ENCODE results near the gene PTPN1.

DNA sequence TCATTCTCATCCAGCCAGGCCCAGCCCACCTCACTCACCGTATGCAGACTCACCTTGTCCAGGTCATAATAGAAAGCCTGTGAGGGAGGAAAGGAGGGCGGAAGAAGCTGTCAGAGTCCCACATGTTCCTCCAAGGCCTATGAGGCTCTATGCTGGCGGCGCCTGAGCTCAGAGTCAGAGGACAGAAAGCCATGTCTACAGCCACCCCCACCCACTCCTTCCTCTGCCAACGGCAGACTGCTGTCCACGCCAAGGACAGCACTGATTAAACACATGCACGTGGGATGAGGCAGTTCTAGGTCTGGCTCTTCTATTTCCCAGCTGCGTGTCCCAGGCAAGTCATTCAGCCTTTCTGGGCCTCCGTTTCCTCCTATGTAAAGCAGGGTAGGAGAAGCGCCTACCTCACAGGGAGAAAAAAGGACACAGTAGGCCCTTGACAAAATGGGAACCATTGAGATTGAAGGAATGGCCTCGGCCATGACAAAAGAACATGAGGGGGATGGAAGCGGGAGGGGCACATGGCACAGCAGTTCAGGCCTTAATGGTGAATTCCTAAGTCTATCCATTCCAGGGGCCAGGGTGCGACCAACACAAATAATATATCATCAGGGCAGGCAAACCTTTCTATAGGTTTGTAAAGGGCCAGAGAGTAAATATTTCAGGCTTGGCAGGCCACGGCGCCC lies 101.1 kb downstream of the PTPN1 start:
- TF ChIP-seq CTCF (IDR thresholded peaks at IDR 0.05) (no peak), POLR2A (IDR thresholded peaks at IDR 0.05) (no peak)

Measured in Peyer's patch (tissue), 4 donors.